ENCODE measurements around the gene TRAPPC10.

The TRAPPC10 gene, protein sequence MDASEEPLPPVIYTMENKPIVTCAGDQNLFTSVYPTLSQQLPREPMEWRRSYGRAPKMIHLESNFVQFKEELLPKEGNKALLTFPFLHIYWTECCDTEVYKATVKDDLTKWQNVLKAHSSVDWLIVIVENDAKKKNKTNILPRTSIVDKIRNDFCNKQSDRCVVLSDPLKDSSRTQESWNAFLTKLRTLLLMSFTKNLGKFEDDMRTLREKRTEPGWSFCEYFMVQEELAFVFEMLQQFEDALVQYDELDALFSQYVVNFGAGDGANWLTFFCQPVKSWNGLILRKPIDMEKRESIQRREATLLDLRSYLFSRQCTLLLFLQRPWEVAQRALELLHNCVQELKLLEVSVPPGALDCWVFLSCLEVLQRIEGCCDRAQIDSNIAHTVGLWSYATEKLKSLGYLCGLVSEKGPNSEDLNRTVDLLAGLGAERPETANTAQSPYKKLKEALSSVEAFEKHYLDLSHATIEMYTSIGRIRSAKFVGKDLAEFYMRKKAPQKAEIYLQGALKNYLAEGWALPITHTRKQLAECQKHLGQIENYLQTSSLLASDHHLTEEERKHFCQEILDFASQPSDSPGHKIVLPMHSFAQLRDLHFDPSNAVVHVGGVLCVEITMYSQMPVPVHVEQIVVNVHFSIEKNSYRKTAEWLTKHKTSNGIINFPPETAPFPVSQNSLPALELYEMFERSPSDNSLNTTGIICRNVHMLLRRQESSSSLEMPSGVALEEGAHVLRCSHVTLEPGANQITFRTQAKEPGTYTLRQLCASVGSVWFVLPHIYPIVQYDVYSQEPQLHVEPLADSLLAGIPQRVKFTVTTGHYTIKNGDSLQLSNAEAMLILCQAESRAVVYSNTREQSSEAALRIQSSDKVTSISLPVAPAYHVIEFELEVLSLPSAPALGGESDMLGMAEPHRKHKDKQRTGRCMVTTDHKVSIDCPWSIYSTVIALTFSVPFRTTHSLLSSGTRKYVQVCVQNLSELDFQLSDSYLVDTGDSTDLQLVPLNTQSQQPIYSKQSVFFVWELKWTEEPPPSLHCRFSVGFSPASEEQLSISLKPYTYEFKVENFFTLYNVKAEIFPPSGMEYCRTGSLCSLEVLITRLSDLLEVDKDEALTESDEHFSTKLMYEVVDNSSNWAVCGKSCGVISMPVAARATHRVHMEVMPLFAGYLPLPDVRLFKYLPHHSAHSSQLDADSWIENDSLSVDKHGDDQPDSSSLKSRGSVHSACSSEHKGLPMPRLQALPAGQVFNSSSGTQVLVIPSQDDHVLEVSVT

DNA sequence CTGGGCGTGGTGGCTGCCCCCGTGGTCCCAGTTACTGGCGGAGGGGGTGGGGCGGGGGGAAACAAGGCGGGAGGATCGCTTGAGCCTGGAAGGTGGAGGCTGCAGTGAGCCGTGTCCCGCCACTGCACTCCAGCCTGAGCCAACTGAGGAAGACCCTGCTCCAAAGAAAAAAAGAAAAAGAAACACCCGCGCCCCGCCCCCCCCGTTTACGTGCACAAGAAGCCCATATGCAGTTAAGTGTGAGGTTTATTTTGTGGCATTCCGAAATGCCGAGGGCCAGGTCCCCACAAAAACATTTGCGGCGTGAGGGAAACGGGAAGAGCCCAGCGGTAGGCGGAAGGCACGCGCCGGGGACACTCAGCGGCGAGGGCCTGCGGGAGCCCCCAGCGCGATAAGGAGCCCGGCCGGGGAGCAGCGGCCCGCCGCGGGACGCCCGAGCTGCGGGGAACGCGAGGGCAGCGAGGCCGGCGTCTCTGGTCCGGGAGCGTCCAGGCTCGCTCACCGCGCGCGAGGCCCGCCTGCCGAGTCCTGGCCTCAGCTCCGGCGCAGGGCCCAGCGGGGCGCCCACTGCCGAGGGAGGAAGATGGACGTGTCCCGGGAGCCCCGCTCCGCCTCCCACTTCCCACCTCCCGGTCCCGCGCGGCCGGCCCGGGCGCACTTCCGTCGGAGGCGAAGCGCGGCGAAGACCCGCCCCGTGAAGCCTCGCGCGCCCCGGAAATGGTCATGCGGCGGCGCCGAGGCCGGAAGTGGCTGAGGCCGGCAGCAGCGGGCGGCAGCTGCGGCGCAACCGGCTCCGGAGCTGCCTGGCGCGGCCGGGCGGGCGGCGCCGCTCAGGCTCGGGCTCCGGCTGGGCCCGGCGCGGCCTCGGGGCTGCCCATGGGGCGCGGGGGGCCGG is at the start of gene TRAPPC10:
Gene TRAPPC10 (plus strand): TSS at position 731 of the 895 bp plus-strand sequence. CDS start 185 bp downstream, outside the sequence.
- DNase-seq = peak in 54 of 56 donors; percentile 27 to 89 (median 72)

GRCh38 chr21:43965911-43966585 is 46.1 kb upstream of the TRAPPC10 start:
- DNase-seq = no peak

DNA sequence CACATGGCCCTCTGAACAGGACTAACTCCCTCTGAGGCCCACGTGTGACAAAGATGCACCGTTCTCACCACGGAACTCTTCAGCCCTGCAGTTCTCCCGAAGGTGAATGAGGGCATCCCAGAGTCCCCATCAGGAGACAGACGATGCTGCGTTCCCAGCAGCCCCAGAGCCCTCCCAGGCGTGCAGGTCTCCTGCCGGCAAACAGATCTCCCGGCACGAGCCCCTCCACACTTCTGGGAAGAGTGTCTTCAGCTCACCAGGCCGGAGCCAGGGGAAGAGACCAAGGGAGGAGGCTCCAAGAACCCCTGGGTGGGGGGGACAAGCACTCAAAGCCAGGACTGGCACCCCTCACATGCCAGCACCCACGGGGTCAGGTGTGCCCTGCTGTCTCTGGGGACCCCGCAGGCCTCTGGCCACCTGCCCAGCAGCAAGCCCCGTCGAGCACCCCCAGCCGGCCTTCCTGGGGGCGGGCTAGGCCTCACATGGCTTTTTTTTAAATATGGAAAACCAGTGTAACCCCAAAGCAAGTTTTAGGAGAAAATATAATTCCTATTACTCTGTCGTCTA is 45.1 kb upstream of the TRAPPC10 start:
- no peak for DNase-seq

DNA sequence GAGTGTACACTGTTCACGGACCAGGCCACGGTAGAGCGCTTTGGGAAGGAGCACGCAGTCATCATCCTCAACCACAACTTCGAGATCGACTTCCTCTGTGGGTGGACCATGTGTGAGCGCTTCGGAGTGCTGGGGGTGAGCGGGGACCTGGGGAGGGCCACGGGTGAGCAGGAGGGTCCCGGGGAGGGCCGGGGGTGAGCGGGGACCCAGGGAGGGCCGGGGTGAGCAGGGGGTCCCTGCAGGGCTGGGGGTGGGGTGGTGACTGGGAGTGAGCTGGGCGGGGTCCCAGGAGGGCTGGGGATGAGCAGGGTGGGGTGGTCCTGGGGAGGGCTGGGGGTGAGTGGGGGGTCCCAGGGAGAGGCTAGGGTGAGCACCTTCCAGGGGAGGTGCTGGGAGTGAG is 44.1 kb upstream of the TRAPPC10 start:
- DNase-seq = no peak

- no peak for DNase-seq
Observed at GRCh38 chr21:43968410-43969114, 43.5 kb upstream of the TRAPPC10 start.

GRCh38 chr21:43969115-43969444 is 43.0 kb upstream of the TRAPPC10 start:
- DNase-seq = no peak

DNA sequence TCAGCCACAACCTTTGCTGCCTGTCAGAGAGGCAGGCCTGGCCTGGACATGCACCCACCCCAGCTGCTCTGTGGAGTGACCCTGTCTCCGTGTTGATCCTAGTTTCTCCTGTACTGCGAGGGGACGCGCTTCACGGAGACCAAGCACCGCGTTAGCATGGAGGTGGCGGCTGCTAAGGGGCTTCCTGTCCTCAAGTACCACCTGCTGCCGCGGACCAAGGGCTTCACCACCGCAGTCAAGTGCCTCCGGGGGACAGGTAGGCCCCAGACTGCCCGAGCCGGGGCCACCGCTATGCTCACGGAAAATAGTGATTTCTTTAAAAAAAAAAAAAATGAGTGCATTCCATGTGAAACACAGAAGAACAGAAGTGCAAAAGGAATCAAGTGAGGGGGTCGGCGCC is 41.6 kb upstream of the TRAPPC10 start:
- DNase-seq = no peak

DNA sequence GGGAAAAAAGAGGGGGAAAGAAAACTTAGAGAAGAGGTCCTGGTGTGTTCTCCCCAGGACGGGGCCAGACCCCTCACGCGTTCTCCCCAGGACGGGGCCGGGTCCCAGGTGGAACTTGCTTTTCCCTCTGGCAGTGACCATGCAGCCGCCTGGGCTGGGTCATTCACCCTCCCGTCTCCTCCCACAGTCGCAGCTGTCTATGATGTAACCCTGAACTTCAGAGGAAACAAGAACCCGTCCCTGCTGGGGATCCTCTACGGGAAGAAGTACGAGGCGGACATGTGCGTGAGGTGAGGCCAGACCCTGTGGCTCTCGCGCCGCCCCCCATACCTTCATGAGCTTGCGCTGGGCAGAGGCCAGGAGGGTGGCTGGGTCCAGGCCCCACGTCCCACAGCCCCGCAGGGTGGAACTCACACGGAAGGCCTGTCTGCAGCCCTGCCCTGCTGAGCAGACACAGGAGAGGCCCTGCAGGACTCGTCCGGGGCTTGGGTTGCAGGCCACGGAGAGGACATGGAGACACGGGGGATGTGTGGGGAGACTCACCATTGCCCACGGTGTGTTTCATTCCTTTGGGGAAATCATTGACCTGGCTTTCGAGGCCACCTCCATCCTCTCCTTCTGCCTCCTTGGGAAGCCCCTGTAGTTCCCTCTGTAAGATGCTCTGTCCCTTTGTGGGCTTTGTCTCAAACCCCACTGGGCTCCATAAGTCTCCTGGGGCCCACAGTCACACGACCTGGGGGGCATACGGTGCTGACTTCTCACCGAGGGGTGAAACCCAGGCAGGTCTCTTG is 40.7 kb upstream of the TRAPPC10 start:
- peak in 16 of 56 donors; percentile 13 to 59 (median 43) for DNase-seq

GRCh38 chr21:43971992-43972255 is 40.2 kb upstream of the TRAPPC10 start:
- no peak for DNase-seq

GRCh38 chr21:43972850-43973633 is 39.1 kb upstream of the TRAPPC10 start:
- peak in 3 of 56 donors; percentile 23 to 46 (median 33) for DNase-seq

DNA sequence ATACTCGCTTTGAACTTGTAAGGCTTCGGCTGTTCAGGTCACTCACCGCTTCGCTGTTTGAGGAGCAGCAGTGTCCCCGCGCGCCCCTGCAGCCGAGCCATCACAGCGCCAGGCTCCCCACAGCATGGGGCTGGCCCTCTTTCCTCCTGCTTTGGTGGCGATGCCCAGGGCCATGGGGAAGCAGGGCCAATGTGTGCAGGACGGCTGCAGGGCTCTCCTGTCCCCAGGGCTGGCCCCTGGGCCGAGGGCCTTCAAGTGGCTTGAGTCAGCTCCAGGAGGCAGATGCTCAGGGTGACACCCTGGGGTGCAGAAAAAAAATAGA is 38.5 kb upstream of the TRAPPC10 start:
- DNase-seq = no peak

GRCh38 chr21:43974791-43975468 is 37.2 kb upstream of the TRAPPC10 start:
- DNase-seq = peak in 1 of 56 donors; percentile 11

- DNase-seq = peak in 49 of 56 donors; percentile 11 to 85 (median 57)
Observed at GRCh38 chr21:43975469-43976098, 36.5 kb upstream of the TRAPPC10 start.

DNA sequence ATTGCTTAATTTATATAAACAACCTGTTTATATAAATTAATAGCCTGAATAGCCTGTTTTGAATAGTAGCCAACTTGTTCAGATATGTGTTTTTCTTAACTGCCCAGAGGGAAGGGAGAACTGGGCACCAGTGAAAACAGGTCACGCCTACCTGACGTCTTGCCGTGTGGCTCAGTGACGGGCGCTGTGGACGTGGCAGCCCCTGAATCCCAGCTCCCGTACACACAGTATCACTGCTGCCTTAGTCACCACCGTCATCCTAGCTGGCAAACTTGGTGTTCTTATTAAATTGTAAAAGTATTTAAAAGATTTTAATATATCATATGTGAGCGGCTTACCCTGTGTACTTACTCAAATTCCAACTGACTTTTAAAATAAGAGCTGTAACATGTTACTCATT is 35.4 kb upstream of the TRAPPC10 start:
- no peak for DNase-seq

DNA sequence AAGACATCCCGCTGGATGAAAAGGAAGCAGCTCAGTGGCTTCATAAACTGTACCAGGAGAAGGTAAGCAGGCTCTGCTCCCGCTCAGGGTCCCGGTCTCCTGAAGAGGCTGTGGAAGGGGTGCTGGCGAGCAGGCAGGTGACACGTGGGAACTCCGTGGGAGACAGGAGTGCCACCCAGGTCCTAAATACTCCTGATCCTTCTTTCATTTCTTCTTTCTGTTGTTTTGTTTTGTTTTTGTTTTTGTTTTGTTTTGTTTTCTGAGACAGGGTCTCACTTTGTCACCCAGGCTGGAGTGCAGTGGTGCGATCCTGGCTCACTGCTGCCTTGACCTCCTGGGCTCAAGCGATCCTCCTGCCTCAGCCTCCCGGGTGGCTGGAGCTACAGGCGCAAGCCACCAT is 34.0 kb upstream of the TRAPPC10 start:
- no peak for DNase-seq

DNA sequence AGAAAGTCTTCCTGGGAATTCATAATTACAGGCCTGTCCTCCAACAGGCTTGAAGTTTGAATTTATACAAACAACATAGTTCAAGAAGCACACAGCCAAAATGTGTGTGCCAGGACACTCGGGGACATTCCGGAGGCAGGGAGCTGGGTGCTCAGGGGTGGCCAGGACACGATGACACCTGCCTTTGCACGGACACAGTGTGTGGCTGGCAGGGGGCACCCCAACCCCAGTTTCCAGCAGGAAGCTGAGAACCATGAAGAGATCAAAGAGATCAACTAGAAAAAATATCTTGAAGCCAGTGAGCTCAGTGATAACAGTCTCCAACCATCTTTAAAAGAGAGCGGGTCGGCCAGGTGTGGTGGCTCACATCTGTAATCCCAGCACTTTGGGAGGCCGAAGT is 32.5 kb upstream of the TRAPPC10 start:
- peak in 14 of 56 donors; percentile 13 to 64 (median 35) for DNase-seq
